ENCODE data around the gene FBN2.
"Not testable (repeated sequence)": the region's sequence is repeated elsewhere in the genome, so short reads cannot be mapped to it uniquely, and the experiment has no call there.

Gene FBN2

DNA sequence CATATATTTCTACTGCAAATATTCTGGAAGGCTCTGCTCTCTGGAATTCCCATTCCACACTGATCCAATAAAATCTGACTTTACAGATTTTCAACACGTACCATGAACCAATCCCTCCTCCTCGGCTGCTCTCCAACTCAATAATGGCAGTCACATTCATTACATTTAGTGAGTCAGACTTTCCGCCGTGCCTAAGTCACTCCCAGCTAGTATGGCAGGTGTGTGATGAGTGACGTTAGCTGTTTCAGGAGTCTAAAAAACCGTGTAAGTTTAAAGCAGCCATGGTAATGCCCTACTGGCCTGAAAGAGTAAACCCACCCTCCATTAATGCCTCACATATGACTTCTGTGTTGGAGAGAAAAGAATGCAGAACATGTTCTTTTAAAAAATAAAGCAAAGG is 3.3 kb downstream of the FBN2 start:
- DNase-seq (ENCODE audit: low read depth in 2 of 2) = no peak

DNA sequence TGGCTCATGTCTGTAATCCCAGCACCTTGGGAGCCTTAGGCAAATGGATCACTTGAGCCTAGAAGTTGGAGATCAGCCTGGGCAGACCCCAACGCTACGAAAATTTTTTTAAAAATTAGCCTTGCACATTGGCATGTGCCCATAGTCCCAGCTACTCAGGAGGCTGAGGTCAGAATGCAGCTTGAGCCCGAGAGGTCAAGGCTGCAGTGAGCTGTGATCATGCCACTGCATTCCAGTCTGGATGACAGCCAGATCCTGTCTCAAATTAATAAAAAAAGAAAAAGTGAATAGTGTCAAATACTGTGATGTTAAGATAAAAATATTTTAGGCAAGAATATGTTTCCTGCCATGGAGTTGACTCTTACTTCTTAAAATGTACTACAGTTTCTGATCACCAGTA is 5.3 kb downstream of the FBN2 start:
- no peak for DNase-seq (ENCODE audit: low read depth in 2 of 2)

DNA sequence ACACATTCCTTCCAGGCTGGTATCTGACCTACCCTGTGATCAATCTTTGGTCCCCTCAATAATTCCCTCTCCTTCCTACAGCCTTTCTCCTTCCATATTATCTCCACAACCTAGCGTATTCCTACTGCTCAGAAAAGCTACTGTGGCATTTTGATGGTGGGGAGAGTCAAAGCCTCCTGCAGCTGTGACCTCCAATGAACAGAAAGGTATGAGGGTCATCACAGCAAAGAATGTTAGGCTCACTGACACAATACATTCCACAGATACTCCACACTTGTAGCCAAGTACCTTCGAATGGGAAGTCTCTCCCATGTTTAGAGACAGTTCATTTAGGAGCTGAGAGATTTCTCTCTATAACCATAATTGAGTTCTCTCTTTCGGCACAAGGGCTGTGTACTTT is 5.9 kb downstream of the FBN2 start:
- DNase-seq (ENCODE audit: low read depth in 2 of 2) = no peak

DNA sequence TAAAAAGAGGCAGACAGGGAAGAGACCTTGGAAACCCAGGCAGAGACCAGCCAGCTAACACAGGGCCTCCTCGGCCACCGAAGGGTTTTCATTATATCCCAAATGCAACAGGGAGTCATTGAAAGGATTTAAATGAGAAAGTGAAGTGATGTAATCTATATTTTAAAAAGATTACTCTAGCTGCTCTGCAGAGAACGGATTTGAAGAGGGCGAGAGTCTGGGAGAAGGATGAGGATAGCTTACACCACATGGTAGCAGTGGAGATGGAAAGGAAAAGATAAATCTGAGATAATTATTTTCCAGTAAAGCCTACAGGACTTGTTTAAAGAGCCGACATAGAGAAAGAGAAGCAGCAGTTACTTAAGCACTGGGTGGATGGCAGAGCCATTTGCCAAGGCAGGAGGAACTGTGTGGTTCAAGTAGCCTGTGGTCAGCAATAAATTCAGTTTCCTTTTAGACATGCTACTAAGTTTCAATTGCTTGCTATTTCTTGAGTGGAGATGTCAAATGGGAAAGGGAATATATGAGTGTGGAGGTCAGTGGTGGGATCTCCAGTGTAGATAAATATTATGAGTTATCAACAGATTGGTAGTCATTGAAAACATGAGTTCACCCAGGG is 9.3 kb downstream of the FBN2 start:
- no peak for DNase-seq (ENCODE audit: low read depth in 2 of 2)

DNA sequence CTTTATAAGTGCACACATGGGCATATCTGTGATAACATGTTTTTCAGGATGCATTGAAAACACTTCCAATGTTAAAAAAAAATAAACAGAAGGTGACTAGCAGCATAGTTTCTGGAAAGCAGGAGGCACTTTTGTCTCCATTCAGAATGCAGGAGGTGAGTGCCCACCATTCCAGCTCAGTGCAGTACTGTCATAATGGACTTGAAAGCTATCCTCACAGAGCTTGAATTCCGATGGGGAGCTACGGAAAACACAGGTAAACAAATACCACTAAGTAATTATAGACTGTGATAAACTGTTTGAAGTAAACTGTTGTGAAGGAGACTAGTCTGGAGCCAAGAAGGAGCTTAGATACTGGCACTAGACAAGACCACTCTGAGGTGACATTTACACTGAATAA is 9.9 kb downstream of the FBN2 start:
- DNase-seq (ENCODE audit: low read depth in 2 of 2) = no peak

DNA sequence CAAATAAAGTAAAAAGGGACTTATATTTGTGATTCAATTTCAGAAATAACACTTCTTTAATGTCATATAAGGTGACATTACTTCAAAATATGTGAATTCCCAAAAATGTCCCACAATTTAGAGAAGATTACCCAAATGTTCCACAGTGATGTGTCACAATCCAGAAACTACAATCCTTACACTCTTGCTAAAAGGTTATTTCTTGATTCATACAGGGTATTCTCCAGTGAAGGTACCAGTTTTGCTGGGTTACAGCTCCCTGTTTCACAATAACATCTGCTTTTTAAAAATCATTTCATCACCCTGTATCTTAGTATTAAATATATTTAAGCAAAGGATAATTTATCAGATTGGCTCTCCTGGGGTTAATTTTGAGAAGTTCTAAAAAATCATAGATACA is 11.0 kb downstream of the FBN2 start:
- DNase-seq (ENCODE audit: low read depth in 2 of 2) = no peak

DNA sequence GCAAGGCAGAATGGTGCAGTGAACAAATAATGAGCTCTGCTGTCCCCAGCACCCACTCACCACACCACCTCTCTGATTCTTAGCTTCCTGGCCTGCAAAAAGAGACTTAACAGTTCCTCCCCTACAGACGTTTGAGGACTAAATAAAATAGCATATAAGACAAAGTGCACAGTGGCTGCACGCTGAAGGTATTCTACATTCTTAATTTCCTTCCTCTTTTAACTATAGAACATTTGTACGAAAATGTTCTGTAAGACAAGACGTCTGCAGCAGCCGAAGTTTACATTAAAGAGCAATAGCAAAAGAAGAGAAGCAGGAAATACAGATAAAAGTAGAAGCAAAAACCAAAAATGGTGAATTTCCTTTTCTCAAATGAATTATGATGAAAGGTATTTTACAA is 15.7 kb downstream of the FBN2 start:
- no peak for DNase-seq (ENCODE audit: low read depth in 2 of 2)

DNA sequence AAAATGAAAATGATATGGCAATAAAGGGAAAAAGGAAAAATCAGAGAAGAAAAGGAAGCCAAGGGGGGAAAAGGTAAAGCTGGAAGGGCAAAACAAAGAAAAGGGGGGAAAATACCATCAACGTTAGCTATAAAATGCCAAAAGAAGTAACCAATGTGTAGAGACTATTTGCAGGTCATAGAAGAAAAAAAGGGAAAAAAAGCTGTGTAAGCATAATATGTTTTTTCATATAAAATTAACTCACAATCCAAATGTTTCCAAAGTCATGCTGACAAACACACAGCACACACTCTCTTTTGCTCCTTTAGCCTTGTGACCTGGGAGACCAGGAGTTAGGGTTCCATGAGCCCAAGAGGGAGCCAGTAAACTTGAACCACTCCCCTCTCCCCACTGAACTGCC is 18.2 kb downstream of the FBN2 start:
- DNase-seq (ENCODE audit: low read depth in 2 of 2) = no peak

DNA sequence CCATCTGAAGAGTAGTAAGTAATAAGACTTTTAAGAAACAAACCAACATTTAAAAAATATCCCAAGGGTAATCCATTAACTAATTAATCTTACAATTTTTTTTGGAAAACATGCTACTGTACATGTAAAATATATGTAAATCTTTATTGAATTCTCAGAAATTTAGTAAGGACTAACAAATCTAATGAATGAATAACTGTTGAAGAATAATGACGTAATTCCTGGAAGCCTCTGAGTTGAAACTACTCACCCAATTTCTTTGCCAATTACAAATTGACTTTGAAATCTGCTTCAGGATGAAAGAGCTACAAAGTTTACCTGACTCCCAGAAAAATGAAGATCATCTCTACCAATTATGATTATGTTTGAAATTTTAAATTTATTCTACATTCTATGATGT is 21.1 kb downstream of the FBN2 start:
- DNase-seq (ENCODE audit: low read depth in 2 of 2) = no peak

DNA sequence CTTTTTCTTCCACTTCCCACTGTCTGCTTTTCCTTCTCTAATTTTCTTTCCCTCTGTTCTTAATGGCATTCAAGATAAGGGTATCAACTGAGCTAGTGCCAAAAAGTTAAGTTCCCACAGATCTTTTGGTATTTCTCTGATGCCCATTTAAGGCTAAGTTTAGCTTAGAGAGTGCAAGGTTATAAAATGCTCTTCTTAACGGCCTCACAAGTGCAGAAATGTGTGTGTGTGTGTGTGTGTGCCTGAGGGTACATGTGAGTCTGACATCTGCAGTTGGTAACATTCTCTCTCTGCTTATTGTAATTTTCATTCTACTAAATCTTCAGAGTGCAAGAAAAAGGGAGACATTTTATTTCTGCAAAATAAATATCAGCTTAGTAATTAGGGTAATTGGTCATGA is 24.2 kb downstream of the FBN2 start:
- DNase-seq (ENCODE audit: low read depth in 2 of 2) = no peak

DNA sequence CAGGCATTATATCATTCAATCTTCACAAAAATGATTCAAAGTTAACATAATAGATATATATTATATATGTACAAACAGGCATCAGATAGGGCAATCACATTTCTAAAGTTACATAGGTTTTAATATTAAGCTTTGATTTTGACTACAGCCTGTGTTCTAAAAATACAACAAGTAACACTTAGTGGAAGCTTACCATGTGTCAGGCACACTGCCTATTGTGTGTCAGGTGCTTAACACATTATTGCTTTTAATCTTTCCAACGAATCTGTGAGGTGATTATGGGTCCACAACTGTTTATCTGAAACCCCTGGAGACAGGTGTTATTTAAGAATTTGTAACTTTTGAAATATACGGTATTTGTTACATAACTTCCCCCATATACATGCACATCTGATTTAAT is 25.2 kb downstream of the FBN2 start:
- DNase-seq (ENCODE audit: low read depth in 2 of 2) = no peak

DNA sequence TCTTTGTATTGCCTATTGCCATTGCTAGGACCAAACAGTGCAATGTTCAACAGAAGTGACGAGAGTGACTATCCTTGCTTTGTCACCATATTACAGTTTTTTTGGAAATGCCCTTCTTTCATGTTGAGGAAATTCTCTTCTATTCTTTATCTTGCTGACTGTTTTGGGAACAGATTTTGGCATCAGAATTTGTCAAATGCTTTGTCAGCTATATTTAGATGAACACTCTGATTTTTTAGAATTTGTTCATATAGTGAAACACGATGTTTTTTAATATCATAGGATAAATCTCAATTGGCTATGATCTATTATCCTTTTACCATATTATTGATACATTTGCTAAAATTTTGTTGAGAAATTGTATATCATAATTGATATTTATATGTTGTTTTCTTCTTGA is 31.4 kb downstream of the FBN2 start:
- no peak for DNase-seq (ENCODE audit: low read depth in 2 of 2)

DNA sequence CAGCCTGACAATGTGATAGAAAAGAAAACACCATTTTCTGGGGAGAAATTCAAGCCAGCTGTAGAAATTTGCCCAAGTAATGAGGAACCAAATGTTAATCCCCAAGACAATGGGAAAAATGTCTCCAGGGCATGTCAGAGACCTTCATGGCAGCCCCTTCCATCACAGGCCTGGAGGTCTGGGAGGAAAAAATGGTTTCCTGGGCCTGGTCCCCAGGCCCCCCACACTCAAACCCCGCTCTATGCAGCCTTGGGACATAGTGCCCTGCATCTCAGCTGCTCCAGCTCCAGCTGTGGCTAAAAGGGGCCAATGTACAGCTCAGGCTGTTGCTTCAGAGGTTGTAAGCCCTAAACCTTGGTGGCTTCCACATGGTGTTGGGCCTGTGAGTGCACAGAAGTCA is 34.3 kb downstream of the FBN2 start:
- not testable (repeated sequence) for DNase-seq (ENCODE audit: low read depth in 2 of 2)

DNA sequence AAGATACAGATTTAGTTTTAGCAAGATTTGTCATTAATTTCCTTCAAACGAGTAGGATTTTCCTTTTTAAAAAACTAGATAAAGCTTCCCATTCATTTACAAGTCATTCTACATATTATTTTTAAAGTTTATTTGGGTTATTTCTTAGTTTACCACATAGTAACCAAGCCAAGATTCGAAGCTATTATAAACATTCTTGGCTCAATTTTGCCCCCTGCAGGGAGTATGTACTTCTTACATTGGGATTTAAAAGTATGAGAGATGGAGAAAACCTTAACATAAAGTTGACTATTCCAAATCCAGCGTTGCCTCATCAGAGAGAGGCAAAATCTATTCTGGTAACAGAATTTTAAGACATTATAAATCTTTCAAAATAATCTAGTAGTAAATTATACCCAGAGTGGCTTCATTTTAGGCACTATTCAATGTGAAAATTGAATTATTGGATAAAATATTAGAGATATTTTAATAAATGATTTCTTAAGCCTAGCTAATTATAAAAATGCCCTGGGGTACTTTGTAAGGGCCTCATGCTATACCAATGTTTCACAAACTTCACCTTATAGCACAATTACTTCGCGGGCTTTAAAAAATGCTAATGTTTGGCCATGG is 39.1 kb downstream of the FBN2 start:
- DNase-seq (ENCODE audit: low read depth in 2 of 2) = no peak

DNA sequence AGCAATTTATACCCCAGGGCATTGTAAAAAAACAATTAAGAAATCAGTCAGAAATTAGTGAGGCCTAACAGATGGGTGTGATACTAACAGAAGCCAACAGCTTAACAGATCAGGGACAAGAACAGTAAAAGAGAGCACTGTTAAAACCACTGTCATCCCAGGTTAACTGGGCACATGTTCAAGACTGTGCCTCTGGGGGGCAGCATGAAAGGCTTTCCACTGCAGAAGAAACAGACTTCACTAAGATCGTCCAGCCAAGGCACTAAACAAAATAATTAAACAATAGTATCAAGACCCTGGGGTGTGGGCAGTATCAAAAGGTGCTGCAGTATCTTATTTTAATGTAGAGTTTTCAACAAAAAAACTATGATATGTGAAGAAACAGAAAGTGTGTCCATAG is 43.5 kb downstream of the FBN2 start:
- DNase-seq (ENCODE audit: low read depth in 2 of 2) = no peak

DNA sequence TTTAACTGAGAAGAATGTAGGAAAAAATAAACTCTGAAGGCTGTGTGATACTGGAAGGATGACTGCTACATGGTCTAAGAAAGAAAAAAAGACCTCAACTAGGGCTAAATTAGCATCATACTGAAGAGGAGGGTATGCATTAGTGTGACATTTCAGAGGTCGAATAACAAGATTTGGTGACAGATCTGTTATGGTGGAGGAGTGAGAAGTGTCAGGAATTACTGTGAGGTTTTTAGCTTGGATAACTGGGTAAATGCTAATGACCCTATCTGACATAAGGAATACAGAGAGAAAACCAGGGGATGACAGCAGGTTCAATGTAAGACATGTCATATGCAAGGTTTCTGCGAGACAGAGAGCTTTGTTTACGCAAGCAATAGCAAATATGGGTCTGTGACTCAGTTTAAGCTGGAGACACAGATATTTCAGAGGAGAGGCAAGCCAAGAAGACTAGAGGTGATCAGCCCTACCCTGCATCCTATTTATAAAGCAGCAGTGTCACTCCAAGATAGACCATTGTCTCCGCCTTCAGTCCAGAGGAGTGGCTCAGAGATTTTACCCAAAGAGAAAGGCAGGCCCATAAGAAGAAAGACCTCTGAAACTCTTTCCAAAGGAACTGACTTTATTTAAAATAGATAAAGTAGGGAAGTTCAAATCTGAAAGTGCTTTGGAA is 44.3 kb downstream of the FBN2 start:
- no peak for DNase-seq (ENCODE audit: low read depth in 2 of 2)

DNA sequence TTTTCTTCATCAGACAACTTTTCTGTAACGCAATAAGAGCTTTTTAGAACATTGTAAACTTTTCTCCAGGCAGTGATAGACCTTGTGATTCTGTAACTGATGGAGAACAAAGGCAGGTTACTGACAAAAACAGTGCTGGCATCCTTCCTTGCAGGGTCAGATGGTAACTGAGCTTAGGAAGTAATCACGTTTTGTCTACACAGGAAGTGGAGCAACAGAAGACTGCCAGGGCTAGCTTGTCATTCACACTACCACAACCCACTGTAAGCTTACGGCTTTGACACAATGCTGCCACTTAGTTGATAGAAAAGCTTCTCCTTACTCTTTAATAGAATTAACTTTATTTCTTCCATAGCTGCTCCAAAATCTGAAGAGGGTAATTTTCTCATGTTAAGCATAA is 46.8 kb downstream of the FBN2 start:
- DNase-seq (ENCODE audit: low read depth in 2 of 2) = no peak

DNA sequence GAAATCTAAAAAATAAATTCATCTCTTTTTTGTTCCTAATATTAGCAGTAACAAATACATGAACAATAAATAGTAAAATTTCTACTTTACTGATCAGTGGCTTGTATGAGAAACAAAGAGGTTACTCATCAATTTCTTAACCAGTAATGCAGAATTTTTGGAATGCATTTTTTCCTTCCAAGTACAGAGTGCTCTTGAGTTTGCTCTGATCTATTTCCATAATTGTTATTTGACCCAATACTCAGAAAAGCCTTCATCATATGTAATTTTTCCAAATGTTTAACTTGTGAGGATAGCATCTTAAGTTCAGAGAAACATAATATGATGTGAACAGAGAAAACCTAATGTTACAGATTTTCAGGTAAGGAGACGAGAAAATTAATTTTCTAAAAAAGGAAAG is 47.3 kb downstream of the FBN2 start:
- no peak for DNase-seq (ENCODE audit: low read depth in 2 of 2)

DNA sequence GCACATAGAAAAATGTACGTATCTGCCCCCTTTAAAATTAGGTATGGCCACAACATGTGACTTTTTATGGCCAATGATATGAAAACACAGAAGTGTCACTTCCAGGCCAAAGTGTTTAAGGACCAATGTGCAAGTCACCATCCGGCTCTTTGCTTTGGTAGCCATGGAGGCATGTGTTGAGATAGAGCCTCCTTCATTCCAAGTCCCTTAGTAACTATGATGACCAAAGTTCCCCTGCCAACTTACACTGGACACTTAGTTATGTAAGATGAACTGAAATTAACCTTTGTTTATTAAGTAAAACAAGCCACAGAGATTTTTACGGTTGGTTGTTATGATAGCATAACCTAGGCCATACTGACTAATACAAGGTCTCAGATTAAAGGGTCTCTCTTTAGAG is 51.0 kb downstream of the FBN2 start:
- no peak for DNase-seq (ENCODE audit: low read depth in 2 of 2)

DNA sequence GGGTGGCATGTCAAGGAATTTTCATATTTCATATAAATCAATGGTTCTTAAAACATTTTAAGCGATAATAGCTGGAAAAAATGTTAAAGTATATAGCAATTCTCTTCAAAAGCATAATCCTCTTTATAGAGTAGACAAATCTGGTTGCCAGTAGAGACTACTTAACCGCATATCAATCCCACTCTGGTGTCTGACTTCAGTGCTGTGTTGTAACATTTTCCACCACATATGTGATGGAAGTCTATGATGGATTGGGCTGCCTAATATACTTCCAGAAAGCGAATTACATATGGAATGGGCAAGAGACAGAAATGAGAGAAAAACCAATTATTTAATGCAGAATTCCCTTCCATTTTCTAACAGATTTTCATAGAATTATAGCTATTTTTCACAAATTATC is 54.3 kb downstream of the FBN2 start:
- no peak for DNase-seq (ENCODE audit: low read depth in 2 of 2)

DNA sequence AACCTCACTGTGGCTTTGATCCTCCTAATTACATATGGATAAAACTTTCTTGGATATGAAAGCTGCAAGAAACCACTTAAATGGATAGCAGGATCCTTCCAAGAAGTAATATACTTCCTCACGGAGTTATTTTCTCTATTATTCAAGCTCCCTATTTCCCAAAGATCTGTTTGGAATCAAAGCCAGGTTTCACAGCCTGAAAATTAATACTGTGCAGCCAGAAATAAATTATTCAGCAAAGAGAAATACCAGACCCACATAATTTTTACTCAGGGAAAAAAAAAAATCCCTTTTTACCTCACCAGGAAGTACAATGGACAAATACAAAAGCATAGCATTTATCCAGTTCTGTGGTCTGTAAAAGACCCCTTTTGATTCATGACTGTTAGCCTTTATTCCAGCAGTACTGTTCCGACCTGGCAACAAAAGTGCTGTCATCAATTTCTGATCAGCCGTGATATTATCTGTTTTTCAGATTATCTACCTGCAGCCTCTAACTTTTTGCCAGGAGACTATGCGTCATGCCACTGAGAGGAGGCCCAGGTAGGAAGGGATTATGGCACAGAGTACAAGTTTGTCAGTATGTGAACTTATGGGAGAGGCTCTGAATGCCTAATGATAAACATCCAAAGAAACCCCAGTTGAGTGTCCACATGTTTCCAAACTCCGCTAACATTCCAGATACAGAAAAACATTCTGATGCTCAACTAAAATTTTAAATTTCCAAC is 57.0 kb downstream of the FBN2 start:
- DNase-seq (ENCODE audit: low read depth in 2 of 2) = no peak

DNA sequence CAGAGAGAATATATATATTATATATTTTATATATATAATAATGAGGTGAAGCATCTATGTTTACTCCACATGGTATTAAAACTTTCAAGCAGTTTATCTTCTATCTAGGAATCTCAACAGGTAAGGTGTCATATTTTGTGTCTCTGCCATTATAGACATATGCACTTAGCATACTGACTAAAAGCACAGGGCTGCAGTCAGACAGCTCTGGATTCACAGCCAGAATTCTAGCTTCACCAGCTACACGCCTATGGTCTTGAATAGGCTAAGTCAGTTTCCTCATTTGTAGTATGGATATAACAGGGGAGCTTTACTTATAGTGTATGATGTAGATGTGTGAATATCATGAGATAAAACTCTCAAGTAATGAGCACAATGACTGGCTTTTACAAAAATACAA is 57.9 kb downstream of the FBN2 start:
- no peak for DNase-seq (ENCODE audit: low read depth in 2 of 2)
